K562 (cell line): ENCODE data around the gene TMEM120B. TPM values are rescaled to one million over a fixed set of nuclear protein-coding genes. Genes with fewer than 3 reads are reported as not detected.

ENCODE experiments used
- ARID4B ChIP-seq: sonication (generic); formaldehyde crosslinking; IDR thresholded peaks from 2 replicates; pipeline ENCODE4 v1.8.0; 2022; ENCODE audit warnings: mild to moderate bottlenecking, missing genetic modification reagents
- E2F6 ChIP-seq, 2 experiments: IDR thresholded peaks; 2 replicates each; pipeline ENCODE4 v1.6.1; 2011; ENCODE audit warnings: borderline replicate concordance in 1 of 2, control low read depth in 1 of 2, low read depth in 1 of 2, low read length in 1 of 2, mild to moderate bottlenecking in 1 of 2, mixed read lengths in 1 of 2, moderate library complexity in 1 of 2; ENCODE audit not compliant: insufficient read depth in 1 of 2, insufficient read length in 1 of 2, poor library complexity in 1 of 2, severe bottlenecking in 1 of 2; ENCODE audit errors: extremely low read depth in 1 of 2
- ETS1 ChIP-seq: conservative IDR thresholded peaks from 2 replicates; pipeline ENCODE4 v1.6.1; 2011; ENCODE audit warnings: low read depth, mild to moderate bottlenecking, low read length; ENCODE audit not compliant: control insufficient read depth
- KLF6 ChIP-seq: fragments of 250-450 bp; sonication (Bioruptor Pico); IDR thresholded peaks from 2 replicates; pipeline ENCODE4 v1.4.0; 2020; ENCODE audit warnings: mild to moderate bottlenecking, moderate library complexity, borderline replicate concordance
- MLLT1 ChIP-seq, 2 experiments: fragments of 450-650 bp; IDR thresholded peaks; 2 replicates each; pipeline ENCODE4 v1.6.1; 2016
- MYC ChIP-seq, 2 experiments: fragments of 250-450 bp in 1 of 2; sonication (Bioruptor Pico) in 1 of 2; IDR thresholded peaks; 2 replicates each; pipeline versions ENCODE4 v1.5.1 to v1.6.1; 2012 to 2021; ENCODE audit warnings: low read depth in 2 of 2, borderline replicate concordance in 1 of 2, improper control_type of control experiment in 1 of 2, low read length in 1 of 2, mild to moderate bottlenecking in 1 of 2, moderate library complexity in 1 of 2
- PATZ1 ChIP-seq: fragments of 250-450 bp; sonication (Bioruptor Pico); IDR thresholded peaks from 2 replicates; pipeline ENCODE4 v1.5.0; 2020; ENCODE audit warnings: mild to moderate bottlenecking, borderline replicate concordance
- RBM39 ChIP-seq: fragments of 200-400 bp; formaldehyde crosslinking; optimal IDR thresholded peaks from 2 replicates; pipeline ENCODE3; 2018; ENCODE audit warnings: low read depth, low read length
- THRB ChIP-seq: fragments of 450-650 bp; formaldehyde crosslinking; conservative IDR thresholded peaks from 2 replicates; pipeline ENCODE4 v1.4.0; 2022; ENCODE audit warnings: mild to moderate bottlenecking, missing genetic modification characterization
- ZBTB7A ChIP-seq: IDR thresholded peaks from 2 replicates; pipeline ENCODE4 v1.6.1; 2011; ENCODE audit warnings: low read depth, mild to moderate bottlenecking, low read length, moderate library complexity, borderline replicate concordance; ENCODE audit not compliant: control insufficient read depth
- ZC3H8 ChIP-seq: fragments of 450-650 bp; IDR thresholded peaks from 2 replicates; pipeline ENCODE4 v1.6.1; 2017
- polyA plus RNA-seq, 8 experiments: library from polyadenylated mRNA; depleted of rRNA in 4 of 8; stranded (reverse) in 5 of 8; unstranded in 3 of 8; fragments of >200 nt; fragmentation: Nextera tagmentation in 2 of 8; fragmentation: Illumina TruSeq in 1 of 8; extraction: Ambion mirVana in 2 of 8; extraction: Trizol in 1 of 8; gene quantifications; 2 replicates each; pipeline versions ENCODE4 v1.2.1 to v1.2.3, GENCODE V29; 2011 to 2014; ENCODE audit warnings: inconsistent platforms in 1 of 8, missing spikeins in 1 of 8
- total RNA-seq, 7 experiments: library from RNA; depleted of rRNA in 6 of 7; stranded (reverse); fragments of >200 nt in 6 of 7; fragmentation: Illumina TruSeq in 2 of 7; extraction: Trizol in 2 of 7; gene quantifications; 2 replicates each; pipeline versions ENCODE4 v1.2.1 to v1.2.3, GENCODE V29; 2011 to 2021; ENCODE audit warnings: low replicate concordance in 1 of 7

Gene TMEM120B
- total and polyA plus RNA-seq, 9 of the 15 experiments (the other 6 are each of a cell fraction or from before 2014, with no cell fraction given), result 1.7 to 18.6 (median 7.4) TPM

- TF ChIP-seq ARID4B (CRISPR knock-in tag) (peak; percentile 82), E2F6 (IDR thresholded peaks at IDR 0.05; ENCODE audit: borderline replicate concordance in 1 of 2, extremely low read depth in 1 of 2, insufficient read depth in 1 of 2, insufficient read length in 1 of 2, low read depth in 1 of 2, low read length in 1 of 2, poor library complexity in 1 of 2, severe bottlenecking in 1 of 2) (peak in 1 of 2 experiments; percentile 61), MYC (IDR thresholded peaks at IDR 0.05; ENCODE audit: low read depth, low read length) (peak; percentile 87), MYC (CRISPR knock-in tag; IDR thresholded peaks at IDR 0.05; ENCODE audit: borderline replicate concordance, low read depth) (no peak), RBM39 (no peak), THRB (CRISPR knock-in tag) (peak; percentile 84), PATZ1 (no peak), ETS1 (peak; percentile 79), MLLT1 (IDR thresholded peaks at IDR 0.05) (0 out of 4 replicates have a peak, but pooled peaks of 1 of the 2 experiments have one; percentile 11), KLF6 (CRISPR knock-in tag) (peak; percentile 69; the same call in 1 of the 2 replicates), ZC3H8 (no peak), ZBTB7A (peak; percentile 70; the same call in 1 of the 2 replicates)
Observed at GRCh38 chr12:121796855-121797751, 84.6 kb downstream of the TMEM120B start (continued).
